GM23248 (cell line): ENCODE measurements around the gene DOCK9. TPM values are rescaled to one million over a fixed set of nuclear protein-coding genes. Genes with fewer than 3 reads are reported as not detected.

ENCODE experiments used
- DNase-seq: peaks from one replicate; pipeline ENCODE4 v3.0.0-alpha.2; 2015
- H2AFZ ChIP-seq: fragments of 200-600 bp; sonication (generic); 2 replicates; pipeline ENCODE4 v1.6.1; 2016; ENCODE audit warnings: antibody characterized with exemption
- H3F3A ChIP-seq: fragments of 200-600 bp; sonication (generic); 2 replicates; pipeline ENCODE4 v1.6.1; 2016; ENCODE audit warnings: mild to moderate bottlenecking, antibody characterized with exemption, mixed run types; ENCODE audit not compliant: insufficient read depth
- H3K27ac ChIP-seq: fragments of 200-600 bp; sonication (generic); 2 replicates; pipeline ENCODE4 v1.5.1; 2016; ENCODE audit warnings: mild to moderate bottlenecking
- H3K27me3 ChIP-seq: fragments of 200-600 bp; sonication (generic); replicated peaks from 2 replicates; pipeline ENCODE4 v1.6.1; 2016; ENCODE audit warnings: mild to moderate bottlenecking; ENCODE audit not compliant: insufficient read depth
- H3K36me3 ChIP-seq: fragments of 200-600 bp; sonication (generic); 2 replicates; pipeline ENCODE4 v1.6.1; 2016; ENCODE audit warnings: low read depth, mild to moderate bottlenecking
- H3K4me1 ChIP-seq: fragments of 200-600 bp; sonication (generic); 2 replicates; pipeline ENCODE4 v1.6.1; 2016; ENCODE audit warnings: mild to moderate bottlenecking; ENCODE audit not compliant: insufficient read depth
- H3K4me2 ChIP-seq: fragments of 200-600 bp; sonication (generic); one replicate; pipeline ENCODE4 v1.6.1; 2016; ENCODE audit warnings: mild to moderate bottlenecking; ENCODE audit not compliant: unreplicated experiment
- H3K4me3 ChIP-seq: fragments of 200-600 bp; sonication (generic); 2 replicates; pipeline ENCODE4 v1.5.1; 2016; ENCODE audit warnings: mild to moderate bottlenecking
- H3K79me2 ChIP-seq: fragments of 200-600 bp; sonication (generic); 2 replicates; pipeline ENCODE4 v1.6.1; 2016; ENCODE audit warnings: mild to moderate bottlenecking; ENCODE audit not compliant: insufficient read depth
- H3K9ac ChIP-seq: fragments of 200-600 bp; sonication (generic); 2 replicates; pipeline ENCODE4 v1.6.1; 2016; ENCODE audit warnings: mild to moderate bottlenecking
- H3K9me2 ChIP-seq: fragments of 200-600 bp; sonication (generic); 2 replicates; pipeline ENCODE4 v1.6.1; 2016; ENCODE audit warnings: mixed run types, mild to moderate bottlenecking, moderate library complexity; ENCODE audit not compliant: insufficient read depth
- H3K9me3 ChIP-seq: fragments of 200-600 bp; sonication (generic); one replicate; pipeline ENCODE4 v1.6.1; 2017; ENCODE audit warnings: low read depth
- H4K20me1 ChIP-seq: fragments of 200-600 bp; sonication (generic); 2 replicates; pipeline ENCODE4 v1.6.0; 2016; ENCODE audit not compliant: insufficient read depth
- EZH2 ChIP-seq: fragments of 200-600 bp; sonication (generic); IDR thresholded peaks from 2 replicates; pipeline ENCODE4 v1.6.1; 2018; ENCODE audit warnings: antibody characterized with exemption, mild to moderate bottlenecking; ENCODE audit not compliant: insufficient read depth, poor library complexity, severe bottlenecking
- EZH2phosphoT487 ChIP-seq: fragments of 200-600 bp; sonication (generic); IDR thresholded peaks from 2 replicates; pipeline ENCODE4 v1.6.1; 2018; ENCODE audit warnings: antibody characterized with exemption, moderate library complexity, mild to moderate bottlenecking, low read depth; ENCODE audit not compliant: insufficient read depth
- WGBS, 2 experiments: methylation state at CpG; one replicate each; pipeline ENCODE4 v1.1.6; 2015 to 2017; ENCODE audit warnings: low lambda C conversion rate in 2 of 2, low coverage in 1 of 2; ENCODE audit errors: missing lambda C conversion rate in 2 of 2; 5-methylcytosine and 5-hydroxymethylcytosine counted together
- in situ Hi-C: fragments of 300-500 bp; cut with MboI; formaldehyde crosslinking; loops from 2 replicates; pipeline ENCODE4 v1.15.0; 2020
- polyA plus RNA-seq: library from polyadenylated mRNA; unstranded; fragments of >200 nt; fragmentation: Nextera tagmentation; extraction: Ambion mirVana; gene quantifications from 2 replicates; pipeline ENCODE4 v1.2.1, GENCODE V29; 2016
- total RNA-seq: library from RNA; depleted of rRNA; stranded (reverse); fragments of >200 nt; shearing (Covaris generic); gene quantifications from 2 replicates; pipeline ENCODE4 v1.2.3, GENCODE V29; 2014

Gene DOCK9
- total and polyA plus RNA-seq, 2 experiments from 2014 or later: 3.2 to 21.2 TPM

DNA sequence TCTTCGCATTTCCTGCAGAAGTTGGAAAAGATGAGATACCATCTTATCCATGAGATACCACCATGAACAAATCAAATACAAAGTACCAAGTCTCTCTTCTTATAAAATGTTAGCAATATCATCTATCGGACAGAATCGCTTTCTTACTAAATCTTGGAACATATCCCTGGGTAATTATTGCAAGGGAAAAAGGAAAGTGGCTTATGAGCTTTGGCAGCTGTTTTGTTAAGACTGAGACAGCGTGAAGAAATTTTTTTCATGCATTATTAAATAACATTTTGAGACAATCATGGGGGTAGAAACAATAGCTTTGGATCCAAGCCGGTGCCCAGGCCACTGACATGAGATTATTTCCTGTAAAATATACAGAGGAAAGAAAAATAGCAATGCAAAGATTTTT, 84.5 kb downstream of the DOCK9 start:
- no peak overlapping the region for H3K4me2 ChIP-seq
- no peak overlapping the region for H3K27ac ChIP-seq
- H3K79me2 ChIP-seq: no peaks in the 10 kb centered on the region
- no peak overlapping the region for H2AFZ ChIP-seq
- TF ChIP-seq EZH2phosphoT487 (no peak), EZH2 (no peak)
- H3K9me3 ChIP-seq: no peaks in the 10 kb centered on the region
- 47 to 54% methylated on average over 5 of the region's 5 CpGs for WGBS, 2 experiments
- peaks cover 12% of the 10 kb centered on the region for H3K4me1 ChIP-seq
- H3K9ac ChIP-seq: no peak overlapping the region
- H3K4me3 ChIP-seq: no peak overlapping the region
- in situ Hi-C loops: no loop called here
- no peaks in the 10 kb centered on the region for H3K27me3 ChIP-seq
- H3K9me2 ChIP-seq: no peaks in the 10 kb centered on the region
- no peak for DNase-seq
- no peaks in the 10 kb centered on the region for H4K20me1 ChIP-seq
- no peaks in the 10 kb centered on the region for H3K36me3 ChIP-seq
- peaks cover 5% of the 10 kb centered on the region; the same call in 1 of the 2 replicates for H3F3A ChIP-seq

DNA sequence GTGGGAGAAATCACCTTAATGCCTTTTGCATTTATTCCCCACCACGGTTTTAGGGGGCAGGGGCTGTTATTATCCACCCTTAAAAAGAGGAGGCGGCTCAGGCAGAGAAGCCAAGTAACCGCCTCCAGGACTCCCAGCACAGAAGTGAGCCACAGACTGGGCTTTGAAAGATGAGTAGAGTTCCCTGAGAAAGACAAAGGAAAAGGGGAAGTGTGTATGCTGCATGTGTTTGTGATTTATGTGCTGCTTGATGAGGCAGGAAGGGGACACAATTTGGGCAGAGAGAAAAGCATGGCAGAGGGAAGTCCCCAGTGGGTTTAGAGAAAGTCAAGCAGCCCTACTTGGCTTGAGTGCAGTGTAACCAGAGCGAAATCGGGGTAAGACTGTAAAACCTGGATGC, 85.0 kb downstream of the DOCK9 start:
- H3K4me2 ChIP-seq: no peak overlapping the region
- no peaks in the 10 kb centered on the region for H3K9me3 ChIP-seq
- H2AFZ ChIP-seq: no peak overlapping the region
- no peaks in the 10 kb centered on the region for H3K79me2 ChIP-seq
- H3K4me1 ChIP-seq: peaks cover 12% of the 10 kb centered on the region
- H3K9me2 ChIP-seq: no peaks in the 10 kb centered on the region
- no peaks in the 10 kb centered on the region for H3K27me3 ChIP-seq
- no peaks in the 10 kb centered on the region for H3K36me3 ChIP-seq
- in situ Hi-C loops: no loop called here
- no peak overlapping the region for H3K4me3 ChIP-seq
- no peak overlapping the region for H3K27ac ChIP-seq
- WGBS, 2 experiments: 58 to 63% methylated on average over 5 of the region's 5 CpGs
- H3F3A ChIP-seq: peaks cover 5% of the 10 kb centered on the region; the same call in 1 of the 2 replicates
- no peak overlapping the region for H3K9ac ChIP-seq
- DNase-seq: no peak
- TF ChIP-seq EZH2phosphoT487: no peak
- TF ChIP-seq EZH2: no peak
- no peaks in the 10 kb centered on the region for H4K20me1 ChIP-seq

DNA sequence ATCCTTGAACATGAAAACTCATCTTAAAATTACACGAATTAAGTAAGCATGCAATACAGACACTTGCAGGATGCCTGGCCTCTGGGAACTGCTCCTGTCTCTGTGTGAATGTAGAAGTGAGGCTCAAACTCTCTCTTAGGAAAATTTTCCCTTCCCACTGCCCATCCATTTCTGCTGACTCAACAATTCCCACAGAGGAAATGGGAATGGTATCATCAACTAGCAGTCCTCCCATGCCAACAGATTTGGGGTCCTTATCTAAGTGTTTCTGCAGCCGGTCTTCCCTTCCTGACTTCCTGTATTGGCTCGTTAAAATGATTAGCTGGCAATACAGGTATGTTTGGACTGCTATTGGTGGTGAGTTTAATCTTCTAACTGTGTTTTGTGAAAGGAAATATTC, 85.8 kb downstream of the DOCK9 start:
- TF ChIP-seq EZH2phosphoT487 (no peak), EZH2 (no peak)

DNA sequence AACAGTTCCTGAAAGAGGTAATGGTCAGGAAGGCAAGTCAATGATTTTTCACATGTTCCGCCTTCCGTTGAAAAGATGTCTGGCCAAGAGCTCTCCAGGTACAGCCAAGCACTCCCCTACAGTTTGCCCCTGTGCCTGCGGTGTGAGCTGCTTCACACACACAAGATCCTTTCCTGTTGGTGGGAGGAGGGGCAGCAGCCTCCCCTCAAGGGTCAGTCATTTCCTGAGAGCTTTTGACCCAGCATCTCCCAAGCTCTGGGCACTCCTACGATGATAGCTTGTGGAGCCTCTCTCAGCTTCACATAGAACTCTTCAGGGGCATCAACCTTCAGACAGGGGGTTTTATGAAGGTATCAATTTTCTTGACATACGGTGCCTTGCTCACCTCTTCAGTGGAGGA, 86.9 kb downstream of the DOCK9 start:
- WGBS, 2 experiments: 97 to 98% methylated on average over 5 of the region's 5 CpGs
- Histone ChIP-seq H3K4me2 (no peak overlapping the region), H3K4me3 (no peak overlapping the region), H3K9me3 (no peaks in the 10 kb centered on the region), H3K27ac (no peak overlapping the region), H3K79me2 (no peaks in the 10 kb centered on the region), H3K4me1 (peaks cover 12% of the 10 kb centered on the region), H3K27me3 (no peaks in the 10 kb centered on the region), H2AFZ (no peak overlapping the region), H3F3A (peaks cover 5% of the 10 kb centered on the region; the same call in 1 of the 2 replicates), H3K9me2 (no peaks in the 10 kb centered on the region), H3K36me3 (no peaks in the 10 kb centered on the region), H4K20me1 (no peaks in the 10 kb centered on the region), H3K9ac (no peak overlapping the region)
- no peak for DNase-seq
- TF ChIP-seq EZH2 (no peak), EZH2phosphoT487 (no peak)
- in situ Hi-C loops: no loop called here

More for the DNA sequence above, 85.8 kb downstream of the DOCK9 start:
- no peak overlapping the region for H3K4me3 ChIP-seq
- H3K9me3 ChIP-seq: no peaks in the 10 kb centered on the region
- H4K20me1 ChIP-seq: no peaks in the 10 kb centered on the region
- DNase-seq: no peak
- H3K79me2 ChIP-seq: no peaks in the 10 kb centered on the region
- H3K4me1 ChIP-seq: peaks cover 12% of the 10 kb centered on the region
- no peaks in the 10 kb centered on the region for H3K9me2 ChIP-seq
- H3F3A ChIP-seq: peaks cover 5% of the 10 kb centered on the region; the same call in 1 of the 2 replicates
- no peaks in the 10 kb centered on the region for H3K27me3 ChIP-seq
- H2AFZ ChIP-seq: no peak overlapping the region
- H3K4me2 ChIP-seq: no peak overlapping the region
- H3K9ac ChIP-seq: no peak overlapping the region
- no peak overlapping the region for H3K27ac ChIP-seq
- in situ Hi-C loops: no loop called here
- no peaks in the 10 kb centered on the region for H3K36me3 ChIP-seq
- 90% methylated on average over 3 of the region's 3 CpGs for WGBS, 2 experiments

DNA sequence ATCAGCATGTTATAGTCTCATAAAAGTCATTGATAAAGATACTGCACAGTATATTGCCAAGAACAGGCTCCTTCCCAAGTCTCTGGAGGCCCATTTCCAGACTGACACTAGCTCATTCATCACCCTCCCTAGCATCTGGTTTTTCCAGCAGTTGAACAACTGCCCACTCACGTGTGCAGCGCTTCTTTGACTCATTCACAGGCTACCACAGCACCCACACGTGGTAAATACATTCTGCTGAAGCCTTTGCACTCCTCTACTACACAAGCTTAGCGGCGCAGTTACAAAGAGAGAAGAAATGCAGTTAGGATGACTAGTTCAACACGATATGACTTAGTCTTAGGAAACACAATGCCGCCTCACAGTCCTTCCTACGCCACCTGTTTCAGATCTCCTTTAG, 87.7 kb downstream of the DOCK9 start:
- Histone ChIP-seq H3K4me1 (peaks cover 12% of the 10 kb centered on the region), H4K20me1 (no peaks in the 10 kb centered on the region), H3K36me3 (no peaks in the 10 kb centered on the region), H2AFZ (no peak overlapping the region), H3K27ac (peak overlapping the region; percentile 21; the same call in 1 of the 2 replicates), H3K79me2 (no peaks in the 10 kb centered on the region), H3K9me2 (no peaks in the 10 kb centered on the region), H3K4me2 (no peak overlapping the region), H3K27me3 (no peaks in the 10 kb centered on the region), H3K9ac (no peak overlapping the region), H3F3A (peaks cover 5% of the 10 kb centered on the region; the same call in 1 of the 2 replicates), H3K4me3 (no peak overlapping the region), H3K9me3 (no peaks in the 10 kb centered on the region)
- in situ Hi-C loops: no loop called here
- WGBS, 2 experiments: 42 to 48% methylated on average over 8 of the region's 8 CpGs
- DNase-seq: peak; percentile 93
- TF ChIP-seq EZH2phosphoT487 (no peak), EZH2 (no peak)
